Measurements from ENCODE around the gene TADA2B.

Gene TADA2B

DNA sequence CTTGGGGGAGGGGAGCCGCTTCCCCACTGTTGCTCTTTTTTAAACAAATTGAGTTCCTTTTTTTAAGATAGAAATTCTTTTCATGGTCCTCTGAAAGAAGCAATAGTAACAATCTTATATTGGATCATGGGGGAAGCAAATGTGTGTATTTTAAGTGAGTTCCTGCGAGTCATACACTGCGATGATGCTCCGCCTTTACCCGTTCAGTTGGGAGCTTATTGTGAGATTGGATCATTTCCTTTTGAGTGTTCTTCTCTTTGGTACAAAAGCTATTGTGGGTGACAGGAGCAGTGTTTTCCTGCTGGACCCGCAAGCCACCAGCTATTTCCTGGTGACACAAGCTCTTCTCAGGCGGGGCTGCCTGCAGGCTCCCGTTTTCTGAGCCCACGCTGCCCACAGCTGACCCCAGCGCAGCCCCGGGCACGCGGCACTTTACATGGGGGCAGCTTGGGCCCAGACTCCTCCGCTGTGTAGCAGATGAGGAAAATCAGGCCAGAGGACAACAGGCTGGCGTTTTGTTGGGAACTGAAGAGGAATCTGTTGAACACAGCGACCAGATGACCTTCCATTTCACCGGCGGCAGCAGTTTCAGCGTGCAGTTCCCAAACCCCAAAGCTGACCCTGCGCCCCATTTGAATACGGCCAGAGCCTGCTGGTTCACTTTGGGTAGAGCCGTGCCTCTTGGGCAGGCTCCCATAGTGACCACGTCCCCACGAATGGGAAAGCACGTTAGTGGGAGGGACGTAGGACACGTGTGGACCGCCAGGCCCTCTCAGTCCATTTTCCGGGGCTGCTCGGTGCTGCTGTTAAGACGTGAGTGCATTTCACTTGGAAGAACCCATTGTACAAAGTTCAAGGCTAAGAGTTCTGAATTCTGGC lies 12.2 kb downstream of the TADA2B start:
- no peak overlapping the region for H2AFZ ChIP-seq (ENCODE audit: low read depth, low read length)
- no peak overlapping the region for H3K4me3 ChIP-seq (ENCODE audit: low read length)
- peaks cover 49% of the 10 kb centered on the region for H3K36me3 ChIP-seq (replicated peaks; ENCODE audit: low read depth, low read length)
- no peak overlapping the region for H3K9ac ChIP-seq (ENCODE audit: low read length)
- H4K20me1 ChIP-seq (ENCODE audit: insufficient read depth, low read length), result peaks cover 13% of the 10 kb centered on the region
- H3K9me3 ChIP-seq (ENCODE audit: insufficient read depth, low read length), result no peaks in the 10 kb centered on the region
- peaks cover 49% of the 10 kb centered on the region for H3K79me2 ChIP-seq (ENCODE audit: low read length)
- no peak overlapping the region for H3K4me2 ChIP-seq (ENCODE audit: low read length)
- no peak overlapping the region for H3K27ac ChIP-seq (ENCODE audit: low read length)
- H3K27me3 ChIP-seq (ENCODE audit: low read depth, low read length), result no peaks in the 10 kb centered on the region
- no peak for TF ChIP-seq EZH2phosphoT487 (IDR thresholded peaks at IDR 0.05; ENCODE audit: low read depth)
- peaks cover 22% of the 10 kb centered on the region for H3K4me1 ChIP-seq (ENCODE audit: low read length)

DNA sequence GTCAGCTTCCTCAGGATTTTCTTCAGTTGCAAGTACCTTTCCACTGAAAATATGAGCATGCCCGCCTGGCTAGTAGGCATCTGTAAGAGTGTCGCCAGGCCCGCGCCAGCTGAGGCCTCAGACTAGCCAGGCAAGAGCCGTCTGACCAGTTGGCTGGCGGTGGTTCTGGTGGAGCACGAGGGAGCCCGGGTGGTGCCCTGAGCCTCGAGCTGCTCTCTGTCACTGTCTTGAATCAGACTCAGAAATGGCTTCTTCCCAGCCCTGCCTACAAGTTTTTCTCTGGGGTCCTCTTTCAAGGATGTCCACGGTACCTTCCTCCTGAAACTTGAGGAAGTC lies 12.8 kb downstream of the TADA2B start:
- Histone ChIP-seq H4K20me1 (ENCODE audit: insufficient read depth, low read length) (peaks cover 13% of the 10 kb centered on the region), H3K4me1 (ENCODE audit: low read length) (peaks cover 22% of the 10 kb centered on the region), H3K4me3 (ENCODE audit: low read length) (no peak overlapping the region), H3K79me2 (ENCODE audit: low read length) (peaks cover 43% of the 10 kb centered on the region), H3K27me3 (ENCODE audit: low read depth, low read length) (no peaks in the 10 kb centered on the region), H3K4me2 (ENCODE audit: low read length) (no peak overlapping the region), H3K9me3 (ENCODE audit: insufficient read depth, low read length) (no peaks in the 10 kb centered on the region), H2AFZ (ENCODE audit: low read depth, low read length) (no peak overlapping the region), H3K36me3 (replicated peaks; ENCODE audit: low read depth, low read length) (peaks cover 55% of the 10 kb centered on the region), H3K9ac (ENCODE audit: low read length) (no peak overlapping the region), H3K27ac (ENCODE audit: low read length) (no peak overlapping the region)
- TF ChIP-seq, protein P1, sequence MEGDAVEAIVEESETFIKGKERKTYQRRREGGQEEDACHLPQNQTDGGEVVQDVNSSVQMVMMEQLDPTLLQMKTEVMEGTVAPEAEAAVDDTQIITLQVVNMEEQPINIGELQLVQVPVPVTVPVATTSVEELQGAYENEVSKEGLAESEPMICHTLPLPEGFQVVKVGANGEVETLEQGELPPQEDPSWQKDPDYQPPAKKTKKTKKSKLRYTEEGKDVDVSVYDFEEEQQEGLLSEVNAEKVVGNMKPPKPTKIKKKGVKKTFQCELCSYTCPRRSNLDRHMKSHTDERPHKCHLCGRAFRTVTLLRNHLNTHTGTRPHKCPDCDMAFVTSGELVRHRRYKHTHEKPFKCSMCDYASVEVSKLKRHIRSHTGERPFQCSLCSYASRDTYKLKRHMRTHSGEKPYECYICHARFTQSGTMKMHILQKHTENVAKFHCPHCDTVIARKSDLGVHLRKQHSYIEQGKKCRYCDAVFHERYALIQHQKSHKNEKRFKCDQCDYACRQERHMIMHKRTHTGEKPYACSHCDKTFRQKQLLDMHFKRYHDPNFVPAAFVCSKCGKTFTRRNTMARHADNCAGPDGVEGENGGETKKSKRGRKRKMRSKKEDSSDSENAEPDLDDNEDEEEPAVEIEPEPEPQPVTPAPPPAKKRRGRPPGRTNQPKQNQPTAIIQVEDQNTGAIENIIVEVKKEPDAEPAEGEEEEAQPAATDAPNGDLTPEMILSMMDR (IDR thresholded peaks at IDR 0.05; ENCODE audit: low read depth, low read length), result no peak
- no peak for TF ChIP-seq EZH2phosphoT487 (IDR thresholded peaks at IDR 0.05; ENCODE audit: low read depth)

DNA sequence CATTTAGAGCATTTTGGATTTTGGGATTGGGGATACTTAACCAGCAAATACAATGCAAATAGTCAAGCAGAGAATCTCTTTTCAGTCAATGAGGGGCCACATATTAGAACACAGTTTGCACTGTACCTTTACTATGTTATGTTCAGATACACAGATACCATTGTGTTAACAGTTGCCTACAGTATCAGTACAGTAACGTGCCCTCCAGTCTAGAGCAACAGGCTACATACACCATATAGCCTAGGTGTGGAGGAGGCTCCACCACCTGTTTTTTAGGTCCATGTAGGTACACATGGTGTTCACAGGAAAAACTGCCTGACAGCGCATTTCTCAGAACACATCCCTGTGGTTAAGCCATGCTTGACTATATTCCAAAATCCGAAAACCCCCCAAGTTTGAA lies 15.6 kb downstream of the TADA2B start:
- peak overlapping the region; percentile 71 for H3K27ac ChIP-seq (ENCODE audit: low read length)
- peaks cover 22% of the 10 kb centered on the region for H3K4me1 ChIP-seq (ENCODE audit: low read length)
- peak overlapping the region; percentile 31 for H3K4me2 ChIP-seq (ENCODE audit: low read length)
- H3K27me3 ChIP-seq (ENCODE audit: low read depth, low read length), result no peaks in the 10 kb centered on the region
- no peak overlapping the region for H2AFZ ChIP-seq (ENCODE audit: low read depth, low read length)
- peaks cover 75% of the 10 kb centered on the region for H3K36me3 ChIP-seq (replicated peaks; ENCODE audit: low read depth, low read length)
- H4K20me1 ChIP-seq (ENCODE audit: insufficient read depth, low read length), result peaks cover 18% of the 10 kb centered on the region
- no peak for TF ChIP-seq EZH2phosphoT487 (IDR thresholded peaks at IDR 0.05; ENCODE audit: low read depth)
- TF ChIP-seq, protein P1 (IDR thresholded peaks at IDR 0.05; ENCODE audit: low read depth, low read length), result no peak
- H3K79me2 ChIP-seq (ENCODE audit: low read length), result peaks cover 29% of the 10 kb centered on the region
- no peak overlapping the region for H3K9ac ChIP-seq (ENCODE audit: low read length)
- H3K4me3 ChIP-seq (ENCODE audit: low read length), result no peak overlapping the region
- no peaks in the 10 kb centered on the region for H3K9me3 ChIP-seq (ENCODE audit: insufficient read depth, low read length)

DNA sequence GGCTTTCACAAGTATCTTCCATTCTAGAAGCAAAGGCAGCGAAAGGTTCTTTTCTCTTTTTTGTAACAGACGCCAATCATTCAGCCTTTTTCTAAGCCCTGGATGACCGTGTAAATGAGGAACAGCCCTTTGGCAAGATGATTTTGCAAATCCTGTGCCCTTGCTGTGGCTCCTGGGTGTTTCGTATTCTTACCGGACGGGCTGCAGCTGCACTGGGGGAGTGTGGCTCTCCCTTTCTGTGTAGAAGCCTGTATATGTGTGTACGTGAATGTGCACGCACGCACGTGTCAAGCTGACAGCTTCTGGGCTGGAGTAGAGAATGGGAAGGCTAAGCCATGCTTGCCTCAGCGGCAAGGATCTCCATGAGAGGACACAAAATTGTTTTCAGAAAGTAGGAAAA lies 16.5 kb downstream of the TADA2B start:
- H3K9ac ChIP-seq (ENCODE audit: low read length), result no peak overlapping the region
- no peak overlapping the region for H3K4me3 ChIP-seq (ENCODE audit: low read length)
- no peaks in the 10 kb centered on the region for H3K27me3 ChIP-seq (ENCODE audit: low read depth, low read length)
- H2AFZ ChIP-seq (ENCODE audit: low read depth, low read length), result no peak overlapping the region
- H3K36me3 ChIP-seq (replicated peaks; ENCODE audit: low read depth, low read length), result peaks cover 73% of the 10 kb centered on the region
- peaks cover 24% of the 10 kb centered on the region for H4K20me1 ChIP-seq (ENCODE audit: insufficient read depth, low read length)
- peak overlapping the region; percentile 71; the same call in 1 of the 2 replicates for H3K27ac ChIP-seq (ENCODE audit: low read length)
- no peak overlapping the region for H3K4me2 ChIP-seq (ENCODE audit: low read length)
- no peaks in the 10 kb centered on the region for H3K9me3 ChIP-seq (ENCODE audit: insufficient read depth, low read length)
- H3K79me2 ChIP-seq (ENCODE audit: low read length), result peaks cover 33% of the 10 kb centered on the region
- TF ChIP-seq, protein P1 (IDR thresholded peaks at IDR 0.05; ENCODE audit: low read depth, low read length), result no peak
- no peak for TF ChIP-seq EZH2phosphoT487 (IDR thresholded peaks at IDR 0.05; ENCODE audit: low read depth)
- H3K4me1 ChIP-seq (ENCODE audit: low read length), result peaks cover 22% of the 10 kb centered on the region
